Measurements from ENCODE around the gene ITGA3.

DNA sequence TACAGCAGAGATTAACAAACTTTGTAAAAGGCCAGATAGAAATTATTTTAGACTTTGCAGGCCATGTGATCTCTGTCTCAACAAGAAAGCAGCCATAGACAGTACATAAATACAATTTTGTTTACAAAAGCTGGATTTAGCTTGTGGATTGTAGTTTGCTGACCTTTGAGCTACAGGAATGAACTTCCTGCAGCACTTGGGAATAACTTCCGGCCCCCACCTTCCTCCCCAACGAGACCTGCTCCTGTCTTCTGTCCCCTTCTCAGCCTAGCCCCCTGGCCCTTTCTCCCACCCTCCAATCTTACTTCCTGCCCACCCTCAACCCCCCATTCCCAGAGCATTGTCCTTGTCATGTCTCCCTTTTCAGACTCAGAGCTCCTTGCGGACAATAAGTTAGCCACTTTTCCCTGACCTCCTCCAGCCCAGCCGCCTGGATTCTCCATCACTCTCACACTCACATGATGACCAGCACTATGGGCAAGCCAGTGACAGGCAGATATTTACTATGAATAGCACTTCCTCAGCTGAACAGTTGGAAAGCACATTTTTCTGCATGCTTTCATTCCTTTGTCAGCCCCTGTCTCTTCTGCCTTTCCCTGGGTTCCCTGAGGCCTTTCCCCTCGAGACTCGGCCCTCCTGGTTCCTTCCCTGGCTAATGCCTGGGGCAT, 33.3 kb upstream of the ITGA3 start:
- TF ChIP-seq POLR2A (IDR thresholded peaks at IDR 0.05) (no peak), CTCF (IDR thresholded peaks at IDR 0.05) (no peak)
